Transverse colon (tissue), 4 donors: ENCODE data around the gene ADPRHL1. TPM values are rescaled to one million over a fixed set of nuclear protein-coding genes. Genes with fewer than 3 reads are reported as not detected.
"Not testable (repeated sequence)": the region's sequence is repeated elsewhere in the genome, so short reads cannot be mapped to it uniquely, and the experiment has no call there.

Experiments used
- DNase-seq: peaks from one replicate; pipeline ENCODE4 v3.0.0-alpha.2; 2019
- H3K27ac ChIP-seq, 4 donors: fragments of 200-600 bp; sonication (generic); 2 replicates each; pipeline ENCODE4 v1.5.1; 2016 to 2018; ENCODE audit warnings: inconsistent platforms in 4 of 4
- H3K27me3 ChIP-seq: fragments of 200-600 bp; sonication (generic); 2 replicates; pipeline ENCODE4 v1.5.1; 2017; ENCODE audit warnings: inconsistent platforms
- H3K36me3 ChIP-seq, 4 donors: fragments of 200-600 bp; sonication (generic); 2 replicates each; pipeline ENCODE4 v1.5.1; 2017 to 2019; ENCODE audit warnings: inconsistent platforms in 4 of 4
- H3K4me1 ChIP-seq, 4 donors: fragments of 200-600 bp; sonication (generic); 2 replicates each; pipeline ENCODE4 v1.5.1; 2017 to 2020; ENCODE audit warnings: inconsistent platforms in 4 of 4
- H3K4me3 ChIP-seq, 4 donors: fragments of 200-600 bp; sonication (generic); 1 replicate in 1 of 4; 2 replicates in 3 of 4; pipeline versions ENCODE4 v1.5.1 to v1.6.1; 2017 to 2019; ENCODE audit warnings: inconsistent platforms in 4 of 4
- H3K9me3 ChIP-seq, 2 donors: fragments of 200-600 bp; sonication (generic); 2 replicates each; pipeline ENCODE4 v1.5.1; 2017 to 2019; ENCODE audit warnings: inconsistent platforms in 2 of 2
- CTCF ChIP-seq, 5 experiments: fragments of 200-600 bp in 3 of 5; fragments of 450-650 bp in 2 of 5; sonication (generic) in 3 of 5; IDR thresholded peaks; 1 replicate in 2 of 5; 2 replicates in 3 of 5; pipeline ENCODE4 v1.5.1; 2016 to 2017; ENCODE audit warnings: antibody characterized with exemption in 5 of 5, inconsistent platforms in 3 of 5, mild to moderate bottlenecking in 2 of 5, moderate library complexity in 1 of 5
- EP300 ChIP-seq: sonication (generic); formaldehyde crosslinking; IDR thresholded peaks from one replicate; pipeline ENCODE4 v1.6.1; 2017; ENCODE audit warnings: antibody characterized with exemption, low read depth
- POLR2A ChIP-seq: fragments of 450-650 bp; IDR thresholded peaks from one replicate; pipeline ENCODE4 v1.6.1; 2016; ENCODE audit warnings: antibody characterized with exemption, mild to moderate bottlenecking, moderate library complexity
- POLR2AphosphoS5 ChIP-seq, 3 donors: sonication (generic); formaldehyde crosslinking; IDR thresholded peaks; one replicate each; pipeline ENCODE4 v1.6.1; 2016; ENCODE audit warnings: antibody characterized with exemption in 3 of 3
- WGBS, 2 donors: methylation state at CpG; one replicate each; pipeline ENCODE4 v1.1.5; 2018; ENCODE audit warnings: low coverage in 1 of 2; 5-methylcytosine and 5-hydroxymethylcytosine counted together
- in situ Hi-C, 4 donors: fragments of 200-750 bp; cut with MboI; loops; one replicate each; pipeline versions ENCODE4 v1.15.0 to v1.15.1; 2017; ENCODE audit warnings: low sequenced_read_pairs in 3 of 4, low pct_ligation_motif_present in 1 of 4, low pct_unique_long_range_greater_than_20kb in 1 of 4
- intact Hi-C: fragments of 100-400 bp; cut with DNase I; formaldehyde crosslinking; loops from one replicate; pipeline ENCODE4 v1.15.1; 2023; ENCODE audit warnings: low total_unique reads
- total RNA-seq, 4 donors: library from RNA; depleted of rRNA; stranded (reverse); fragments of >200 nt; gene quantifications; one replicate each; pipeline ENCODE4 v1.1.0, GENCODE V29; 2016

The ADPRHL1 gene
- total RNA-seq, 4 donors from 2014 or later = 4.1 to 10.2 (median 5.9) TPM

DNA sequence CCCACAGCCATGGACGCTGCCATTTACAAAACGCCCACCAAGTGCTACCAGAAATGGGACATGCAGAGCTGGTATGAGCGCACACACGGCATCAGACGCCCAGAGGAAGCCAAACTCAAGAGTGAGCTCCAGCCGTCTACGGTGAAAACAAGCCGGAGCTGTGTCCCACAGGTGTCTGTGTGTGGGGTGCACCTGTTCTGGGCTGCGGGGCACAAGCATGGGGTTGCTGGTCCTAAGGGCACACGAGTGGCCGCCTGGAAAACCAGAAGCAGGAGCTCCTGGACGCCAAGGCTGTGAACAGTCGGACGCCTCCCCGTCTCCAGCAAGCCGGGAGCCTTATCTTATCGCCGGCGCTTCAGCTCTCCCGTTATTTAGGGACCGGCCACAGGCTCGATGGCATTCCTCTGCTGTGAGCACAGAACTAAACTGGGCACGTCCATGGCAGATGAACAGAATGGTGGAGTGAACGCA, 1.3 kb downstream of the ADPRHL1 start:
- no peaks in the 10 kb centered on the region for H3K27me3 ChIP-seq
- H3K36me3 ChIP-seq = peaks cover 0 to 2% (median 0%) of the 10 kb centered on the region in 4 donors
- H3K9me3 ChIP-seq = no peaks in the 10 kb centered on the region
- 92% methylated on average over 24 of the region's 24 CpGs; no CpG with 5 or more reads in 1 of the 2 donors for WGBS, 2 donors
- TF ChIP-seq CTCF (IDR thresholded peaks at IDR 0.05) (no peak), EP300 (no peak), POLR2A (no peak), POLR2AphosphoS5 (IDR thresholded peaks at IDR 0.05) (no peak)
- no peak overlapping the region for H3K27ac ChIP-seq
- intact Hi-C loops = no loop called here
- H3K4me3 ChIP-seq = no peak overlapping the region
- in situ Hi-C loops = no loop called here
- peaks cover 0 to 9% (median 7%) of the 10 kb centered on the region in 4 donors for H3K4me1 ChIP-seq
- no peak for DNase-seq

GRCh38 chr13:113450861-113451620, 2.2 kb downstream of the ADPRHL1 start:
- H3K36me3 ChIP-seq, H3K4me1 ChIP-seq, H3K9me3 ChIP-seq, in situ Hi-C loops, H3K27ac ChIP-seq, H3K4me3 ChIP-seq, H3K27me3 ChIP-seq, intact Hi-C loops: not testable (repeated sequence)
- peak; percentile 15 to 63 (median 40) for TF ChIP-seq CTCF (IDR thresholded peaks at IDR 0.05)
- peak; percentile 70 for DNase-seq
- 59% methylated on average over 17 of the region's 19 CpGs; no CpG with 5 or more reads in 1 of the 2 donors for WGBS, 2 donors

- H3K36me3 ChIP-seq, intact Hi-C loops, H3K9me3 ChIP-seq, DNase-seq, H3K27me3 ChIP-seq, in situ Hi-C loops, H3K4me1 ChIP-seq: not testable (repeated sequence)
- Histone ChIP-seq H3K27ac (peak overlapping the region in 1 of 4 donors; percentile 84), H3K4me3 (peak overlapping the region in 1 of 4 donors; percentile 38)
- WGBS, 2 donors = 88 to 91% methylated on average over 6 to 9 of the region's 9 CpGs
Observed at GRCh38 chr13:113450348-113450744, 2.9 kb downstream of the ADPRHL1 start.

- no peak for DNase-seq
- in situ Hi-C loops = no loop called here
- H3K9me3 ChIP-seq = no peaks in the 10 kb centered on the region
Observed at GRCh38 chr13:113449693-113450347, 3.5 kb downstream of the ADPRHL1 start.

More at GRCh38 chr13:113449693-113450347, 3.5 kb downstream of the ADPRHL1 start:
- 67 to 100% methylated on average over 1 to 13 of the region's 13 CpGs for whole genome bisulfite sequencing, 2 donors
- Histone ChIP-seq H3K27ac (peak overlapping the region; percentile 75 to 84 (median 76)), H3K4me1 (peaks cover 0 to 9% (median 7%) of the 10 kb centered on the region in 4 donors), H3K27me3 (no peaks in the 10 kb centered on the region), H3K4me3 (peak overlapping the region in 3 of 4 donors; percentile 18 to 38 (median 27)), H3K36me3 (no peaks in the 10 kb centered on the region)
- intact Hi-C loops = no loop called here
- TF ChIP-seq POLR2A = no peak
- no peak for TF ChIP-seq POLR2AphosphoS5 (IDR thresholded peaks at IDR 0.05)
- TF ChIP-seq EP300 = no peak
- no peak for TF ChIP-seq CTCF (IDR thresholded peaks at IDR 0.05)
